GM12891 (cell line): ENCODE data around the gene SERPINI1.

Experiments used
- POLR2A ChIP-seq: IDR thresholded peaks from 2 replicates; pipeline ENCODE4 v1.6.1; 2011; ENCODE audit warnings: low read depth, low read length, control low read depth
- POLR2AphosphoS5 ChIP-seq: IDR thresholded peaks from 2 replicates; pipeline ENCODE4 v1.6.1; 2011; ENCODE audit warnings: low read depth, low read length, control low read depth
- POU2F2 ChIP-seq: IDR thresholded peaks from 2 replicates; pipeline ENCODE4 v1.6.1; 2011; ENCODE audit warnings: low read depth, mild to moderate bottlenecking, control low read depth, low read length, moderate library complexity

- no peak for TF ChIP-seq POLR2A
- no peak for TF ChIP-seq POU2F2
- TF ChIP-seq POLR2AphosphoS5 = no peak
Observed at GRCh38 chr3:167700926-167701325, 34.6 kb upstream of the SERPINI1 start.
